ENCODE results near the gene EYA2.

Gene EYA2

GRCh38 chr20:47058236-47058635 lies 163.6 kb downstream of the EYA2 start:
- Histone ChIP-seq H3K4me3 (ENCODE audit: insufficient read length, low read depth) (no peak overlapping the region), H3K9ac (ENCODE audit: insufficient read length, low read depth) (no peak overlapping the region), H3K36me3 (ENCODE audit: insufficient read depth, insufficient read length, low read length) (no peaks in the 10 kb centered on the region), H3K4me1 (ENCODE audit: insufficient read depth, insufficient read length) (no peaks in the 10 kb centered on the region), H3K27me3 (ENCODE audit: insufficient read depth, insufficient read length) (no peaks in the 10 kb centered on the region), H3K9me3 (ENCODE audit: insufficient read depth, low read length) (no peaks in the 10 kb centered on the region)
- no peak for DNase-seq (ENCODE audit: low read depth, low spot score)
- no peak for TF ChIP-seq YY1 (IDR thresholded peaks at IDR 0.05; ENCODE audit: insufficient read depth, insufficient read length)
- no peak for TF ChIP-seq SUZ12 (IDR thresholded peaks at IDR 0.05; ENCODE audit: extremely low read depth, insufficient read depth, insufficient read length)
- no peak for TF ChIP-seq ZNF274 (IDR thresholded peaks at IDR 0.05; ENCODE audit: low read depth, low read length)

DNA sequence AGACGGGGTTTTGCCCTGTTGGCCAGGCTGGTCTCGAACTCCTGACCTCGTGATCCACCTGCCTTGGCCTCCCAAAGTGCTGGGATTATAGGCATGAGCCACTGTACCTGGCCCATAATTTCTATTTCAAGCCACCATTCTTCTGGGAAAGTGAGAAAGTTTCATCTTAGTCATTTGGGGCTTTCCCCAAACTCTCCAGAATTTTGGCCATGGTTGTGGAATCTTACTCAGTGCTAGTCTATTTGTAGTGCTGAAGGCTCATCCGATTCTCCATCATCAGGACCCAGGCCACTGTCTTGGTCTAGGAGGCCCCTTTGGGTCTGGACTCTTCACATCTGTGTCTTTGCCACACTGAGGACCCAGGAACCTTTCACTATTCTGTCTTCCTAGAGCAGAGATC lies 164.9 kb downstream of the EYA2 start:
- Histone ChIP-seq H3K36me3 (ENCODE audit: insufficient read depth, insufficient read length, low read length) (no peaks in the 10 kb centered on the region), H3K27me3 (ENCODE audit: insufficient read depth, insufficient read length) (no peaks in the 10 kb centered on the region), H3K9me3 (ENCODE audit: insufficient read depth, low read length) (no peaks in the 10 kb centered on the region), H3K9ac (ENCODE audit: insufficient read length, low read depth) (no peak overlapping the region), H3K4me1 (ENCODE audit: insufficient read depth, insufficient read length) (no peaks in the 10 kb centered on the region), H3K4me3 (ENCODE audit: insufficient read length, low read depth) (no peak overlapping the region)
- no peak for DNase-seq (ENCODE audit: low read depth, low spot score)
- TF ChIP-seq ZNF274 (IDR thresholded peaks at IDR 0.05; ENCODE audit: low read depth, low read length), result no peak
- no peak for TF ChIP-seq SUZ12 (IDR thresholded peaks at IDR 0.05; ENCODE audit: extremely low read depth, insufficient read depth, insufficient read length)
- TF ChIP-seq YY1 (IDR thresholded peaks at IDR 0.05; ENCODE audit: insufficient read depth, insufficient read length), result no peak

GRCh38 chr20:47061549-47061948 lies 166.9 kb downstream of the EYA2 start:
- Histone ChIP-seq H3K9me3 (ENCODE audit: insufficient read depth, low read length) (peaks cover 3% of the 10 kb centered on the region; the same call in 1 of the 2 replicates), H3K4me1 (ENCODE audit: insufficient read depth, insufficient read length) (no peaks in the 10 kb centered on the region), H3K27me3 (ENCODE audit: insufficient read depth, insufficient read length) (no peaks in the 10 kb centered on the region), H3K36me3 (ENCODE audit: insufficient read depth, insufficient read length, low read length) (no peaks in the 10 kb centered on the region), H3K9ac (ENCODE audit: insufficient read length, low read depth) (no peak overlapping the region), H3K4me3 (ENCODE audit: insufficient read length, low read depth) (no peak overlapping the region)
- DNase-seq (ENCODE audit: low read depth, low spot score), result no peak
- TF ChIP-seq SUZ12 (IDR thresholded peaks at IDR 0.05; ENCODE audit: extremely low read depth, insufficient read depth, insufficient read length) (no peak), YY1 (IDR thresholded peaks at IDR 0.05; ENCODE audit: insufficient read depth, insufficient read length) (no peak), ZNF274 (IDR thresholded peaks at IDR 0.05; ENCODE audit: low read depth, low read length) (no peak)

GRCh38 chr20:47062226-47062890 lies 167.7 kb downstream of the EYA2 start:
- H3K36me3 ChIP-seq (ENCODE audit: insufficient read depth, insufficient read length, low read length), result no peaks in the 10 kb centered on the region
- peaks cover 10% of the 10 kb centered on the region; the same call in 1 of the 2 replicates for H3K9me3 ChIP-seq (ENCODE audit: insufficient read depth, low read length)
- H3K27me3 ChIP-seq (ENCODE audit: insufficient read depth, insufficient read length), result no peaks in the 10 kb centered on the region
- H3K4me3 ChIP-seq (ENCODE audit: insufficient read length, low read depth), result no peak overlapping the region
- no peak for DNase-seq (ENCODE audit: low read depth, low spot score)
- H3K4me1 ChIP-seq (ENCODE audit: insufficient read depth, insufficient read length), result no peaks in the 10 kb centered on the region
- H3K9ac ChIP-seq (ENCODE audit: insufficient read length, low read depth), result no peak overlapping the region
- TF ChIP-seq ZNF274 (IDR thresholded peaks at IDR 0.05; ENCODE audit: low read depth, low read length) (no peak), YY1 (IDR thresholded peaks at IDR 0.05; ENCODE audit: insufficient read depth, insufficient read length) (no peak), SUZ12 (IDR thresholded peaks at IDR 0.05; ENCODE audit: extremely low read depth, insufficient read depth, insufficient read length) (no peak)

DNA sequence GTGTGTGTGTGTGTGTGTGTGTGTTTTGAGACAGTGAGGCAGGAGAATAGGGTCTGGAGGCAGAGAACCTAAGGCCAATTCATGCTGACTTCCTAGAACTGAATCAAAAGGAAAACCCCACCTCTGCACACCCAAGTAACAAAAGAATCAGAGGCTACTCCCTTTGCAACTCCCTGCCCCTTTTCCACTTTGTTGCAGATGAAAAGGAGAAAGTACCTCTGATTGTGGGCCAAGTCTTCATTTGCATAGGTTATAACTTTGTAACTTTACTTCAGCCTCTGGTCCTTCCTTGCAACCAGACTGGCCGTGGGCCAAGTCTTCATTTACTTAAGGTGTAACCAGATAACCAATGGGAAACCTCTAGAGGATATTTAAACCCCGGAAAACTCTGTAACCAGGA lies 168.8 kb downstream of the EYA2 start:
- TF ChIP-seq SUZ12 (IDR thresholded peaks at IDR 0.05; ENCODE audit: extremely low read depth, insufficient read depth, insufficient read length), result no peak
- no peak for TF ChIP-seq ZNF274 (IDR thresholded peaks at IDR 0.05; ENCODE audit: low read depth, low read length)
- no peak for TF ChIP-seq YY1 (IDR thresholded peaks at IDR 0.05; ENCODE audit: insufficient read depth, insufficient read length)
- H3K36me3 ChIP-seq (ENCODE audit: insufficient read depth, insufficient read length, low read length), result no peaks in the 10 kb centered on the region
- DNase-seq (ENCODE audit: low read depth, low spot score), result no peak
- peaks cover 19% of the 10 kb centered on the region for H3K9me3 ChIP-seq (ENCODE audit: insufficient read depth, low read length)
- H3K4me1 ChIP-seq (ENCODE audit: insufficient read depth, insufficient read length), result no peaks in the 10 kb centered on the region
- H3K9ac ChIP-seq (ENCODE audit: insufficient read length, low read depth), result no peak overlapping the region
- no peak overlapping the region for H3K4me3 ChIP-seq (ENCODE audit: insufficient read length, low read depth)
- no peaks in the 10 kb centered on the region for H3K27me3 ChIP-seq (ENCODE audit: insufficient read depth, insufficient read length)

DNA sequence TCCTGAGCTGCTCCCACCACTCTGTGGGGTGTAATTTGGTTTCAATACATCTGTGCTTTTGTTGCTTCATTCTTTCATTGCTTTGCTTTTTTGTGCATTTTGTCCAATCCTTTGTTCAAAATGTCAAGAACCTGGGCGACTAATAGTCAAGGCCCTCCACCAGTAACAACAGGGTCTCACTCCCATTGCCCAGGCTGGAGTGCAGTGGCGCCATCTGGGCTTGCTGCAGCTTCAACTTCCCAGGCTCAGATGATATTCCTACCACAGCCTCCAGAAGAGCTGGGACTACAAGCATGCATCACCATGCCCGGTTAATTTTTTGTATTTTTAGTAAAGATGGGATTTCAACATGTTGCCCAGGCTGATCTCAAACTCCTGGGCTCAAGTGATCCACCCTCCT lies 169.2 kb downstream of the EYA2 start:
- Histone ChIP-seq H3K9me3 (ENCODE audit: insufficient read depth, low read length) (peaks cover 23% of the 10 kb centered on the region), H3K4me3 (ENCODE audit: insufficient read length, low read depth) (no peak overlapping the region), H3K36me3 (ENCODE audit: insufficient read depth, insufficient read length, low read length) (no peaks in the 10 kb centered on the region), H3K4me1 (ENCODE audit: insufficient read depth, insufficient read length) (no peaks in the 10 kb centered on the region), H3K9ac (ENCODE audit: insufficient read length, low read depth) (no peak overlapping the region), H3K27me3 (ENCODE audit: insufficient read depth, insufficient read length) (no peaks in the 10 kb centered on the region)
- DNase-seq (ENCODE audit: low read depth, low spot score), result no peak
- TF ChIP-seq ZNF274 (IDR thresholded peaks at IDR 0.05; ENCODE audit: low read depth, low read length) (no peak), YY1 (IDR thresholded peaks at IDR 0.05; ENCODE audit: insufficient read depth, insufficient read length) (no peak), SUZ12 (IDR thresholded peaks at IDR 0.05; ENCODE audit: extremely low read depth, insufficient read depth, insufficient read length) (no peak)

GRCh38 chr20:47066484-47067270 lies 172.0 kb downstream of the EYA2 start:
- Histone ChIP-seq H3K9me3 (ENCODE audit: insufficient read depth, low read length) (peaks cover 23% of the 10 kb centered on the region), H3K9ac (ENCODE audit: insufficient read length, low read depth) (no peak overlapping the region)
- no peak for DNase-seq (ENCODE audit: low read depth, low spot score)

More at GRCh38 chr20:47066484-47067270, 172.0 kb downstream of the EYA2 start:
- no peaks in the 10 kb centered on the region for H3K4me1 ChIP-seq (ENCODE audit: insufficient read depth, insufficient read length)
- no peaks in the 10 kb centered on the region for H3K36me3 ChIP-seq (ENCODE audit: insufficient read depth, insufficient read length, low read length)
- H3K27me3 ChIP-seq (ENCODE audit: insufficient read depth, insufficient read length), result no peaks in the 10 kb centered on the region
- no peak overlapping the region for H3K4me3 ChIP-seq (ENCODE audit: insufficient read length, low read depth)
- TF ChIP-seq ZNF274 (IDR thresholded peaks at IDR 0.05; ENCODE audit: low read depth, low read length) (no peak), SUZ12 (IDR thresholded peaks at IDR 0.05; ENCODE audit: extremely low read depth, insufficient read depth, insufficient read length) (no peak), YY1 (IDR thresholded peaks at IDR 0.05; ENCODE audit: insufficient read depth, insufficient read length) (no peak)
